Vagina (tissue), 2 donors: ENCODE results near the gene HK2.

Experiments
- POLR2A ChIP-seq, 2 donors: fragments of 450-650 bp; IDR thresholded peaks; one replicate each; pipeline ENCODE4 v1.6.1; 2017; ENCODE audit warnings: antibody characterized with exemption in 2 of 2, mild to moderate bottlenecking in 2 of 2, moderate library complexity in 2 of 2
- POLR2AphosphoS5 ChIP-seq, 2 donors: sonication (generic); formaldehyde crosslinking; IDR thresholded peaks; one replicate each; pipeline ENCODE4 v1.9.0; 2017; ENCODE audit warnings: antibody characterized with exemption in 2 of 2, mild to moderate bottlenecking in 2 of 2, low read depth in 1 of 2; ENCODE audit not compliant: insufficient read depth in 1 of 2
- TF ChIP-seq, protein P1 (sequence below), 3 experiments: fragments of 450-650 bp in 2 of 3; fragments of 200-600 bp in 1 of 3; sonication (generic) in 1 of 3; IDR thresholded peaks; one replicate each; pipeline ENCODE4 v1.5.1; 2017 to 2019; ENCODE audit warnings: antibody characterized with exemption in 3 of 3, mild to moderate bottlenecking in 2 of 3, moderate library complexity in 2 of 3

DNA sequence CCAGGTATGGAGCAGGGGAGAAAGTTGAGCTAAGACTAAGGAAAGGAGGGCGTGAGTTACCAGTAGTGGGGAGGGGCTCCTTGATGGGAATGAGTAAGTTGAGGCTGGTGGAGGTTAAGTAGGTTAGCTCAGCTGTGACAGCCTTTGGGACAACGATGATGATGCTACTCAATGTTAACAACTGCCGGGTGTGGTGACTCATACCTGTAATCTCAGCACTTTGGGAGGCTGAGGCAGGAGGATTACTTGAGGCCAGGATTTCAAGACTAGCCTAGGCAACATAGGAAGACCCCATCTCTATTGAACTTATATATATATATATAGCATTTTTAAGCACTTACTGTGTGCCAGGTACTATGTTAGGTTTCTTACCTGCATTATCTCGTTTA lies 48.4 kb downstream of the HK2 start:
- TF ChIP-seq, protein P1, sequence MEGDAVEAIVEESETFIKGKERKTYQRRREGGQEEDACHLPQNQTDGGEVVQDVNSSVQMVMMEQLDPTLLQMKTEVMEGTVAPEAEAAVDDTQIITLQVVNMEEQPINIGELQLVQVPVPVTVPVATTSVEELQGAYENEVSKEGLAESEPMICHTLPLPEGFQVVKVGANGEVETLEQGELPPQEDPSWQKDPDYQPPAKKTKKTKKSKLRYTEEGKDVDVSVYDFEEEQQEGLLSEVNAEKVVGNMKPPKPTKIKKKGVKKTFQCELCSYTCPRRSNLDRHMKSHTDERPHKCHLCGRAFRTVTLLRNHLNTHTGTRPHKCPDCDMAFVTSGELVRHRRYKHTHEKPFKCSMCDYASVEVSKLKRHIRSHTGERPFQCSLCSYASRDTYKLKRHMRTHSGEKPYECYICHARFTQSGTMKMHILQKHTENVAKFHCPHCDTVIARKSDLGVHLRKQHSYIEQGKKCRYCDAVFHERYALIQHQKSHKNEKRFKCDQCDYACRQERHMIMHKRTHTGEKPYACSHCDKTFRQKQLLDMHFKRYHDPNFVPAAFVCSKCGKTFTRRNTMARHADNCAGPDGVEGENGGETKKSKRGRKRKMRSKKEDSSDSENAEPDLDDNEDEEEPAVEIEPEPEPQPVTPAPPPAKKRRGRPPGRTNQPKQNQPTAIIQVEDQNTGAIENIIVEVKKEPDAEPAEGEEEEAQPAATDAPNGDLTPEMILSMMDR (IDR thresholded peaks at IDR 0.05) = no peak
- TF ChIP-seq POLR2A (IDR thresholded peaks at IDR 0.05) (no peak), POLR2AphosphoS5 (IDR thresholded peaks at IDR 0.05; ENCODE audit: insufficient read depth in 1 of 2, low read depth in 1 of 2) (no peak)
